Osteoblast (primary cell): ENCODE results near the gene SEPHS1. TPM values are rescaled to one million over a fixed set of nuclear protein-coding genes. Genes with fewer than 3 reads are reported as not detected.

ENCODE experiments used
- DNase-seq: peaks from one replicate; pipeline ENCODE4 v3.0.0; 2011; ENCODE audit warnings: low spot score, mixed read lengths; ENCODE audit not compliant: insufficient read length; ENCODE audit errors: missing footprints
- H2AFZ ChIP-seq: 2 replicates; pipeline ENCODE4 v1.6.0; 2011; ENCODE audit warnings: mild to moderate bottlenecking, low read length
- H3K27ac ChIP-seq: 2 replicates; pipeline ENCODE4 v1.5.1; 2011; ENCODE audit warnings: mild to moderate bottlenecking, low read depth, low read length, moderate library complexity
- H3K27me3 ChIP-seq: 2 replicates; pipeline ENCODE4 v1.6.0; 2012; ENCODE audit warnings: mild to moderate bottlenecking, control low read depth, inconsistent platforms, low read length, moderate library complexity; ENCODE audit not compliant: insufficient read depth
- H3K36me3 ChIP-seq: 2 replicates; pipeline ENCODE4 v1.5.1; 2011; ENCODE audit warnings: mild to moderate bottlenecking, low read length, control low read depth, moderate library complexity; ENCODE audit not compliant: insufficient read depth
- H3K4me1 ChIP-seq: 2 replicates; pipeline ENCODE4 v1.5.1; 2011; ENCODE audit warnings: mild to moderate bottlenecking, low read length, control low read depth, moderate library complexity; ENCODE audit not compliant: insufficient read depth
- H3K4me2 ChIP-seq: 2 replicates; pipeline ENCODE4 v1.6.0; 2011; ENCODE audit warnings: mild to moderate bottlenecking, low read length; ENCODE audit not compliant: insufficient read depth
- H3K4me3 ChIP-seq: fragments of 200-600 bp; sonication (generic); 3 replicates; pipeline ENCODE4 v1.5.1; 2012; ENCODE audit warnings: mild to moderate bottlenecking, low read length, inconsistent platforms; ENCODE audit not compliant: insufficient read depth
- H3K79me2 ChIP-seq: 2 replicates; pipeline ENCODE4 v1.6.0; 2012; ENCODE audit warnings: mild to moderate bottlenecking, low read length, control low read depth, inconsistent platforms; ENCODE audit not compliant: insufficient read depth
- H3K9me3 ChIP-seq: 2 replicates; pipeline ENCODE4 v1.5.1; 2011; ENCODE audit warnings: low read depth, low read length, control low read depth
- H4K20me1 ChIP-seq: 2 replicates; pipeline ENCODE4 v1.6.0; 2012; ENCODE audit warnings: mild to moderate bottlenecking, low read length, control low read depth; ENCODE audit not compliant: insufficient read depth
- CTCF ChIP-seq: IDR thresholded peaks from 2 replicates; pipeline ENCODE4 v1.5.1; 2011; ENCODE audit warnings: mild to moderate bottlenecking, low read depth, low read length, moderate library complexity; ENCODE audit errors: extremely low read depth
- total RNA-seq: library from RNA; depleted of rRNA; stranded (reverse); fragments of >200 nt; gene quantifications from 2 replicates; pipeline ENCODE4 v1.2.3, GENCODE V29; 2012

The SEPHS1 gene
- total RNA-seq, 1 donor = 31.1 TPM

- no peak overlapping the region for H3K4me3 ChIP-seq
- no peaks in the 10 kb centered on the region for H3K79me2 ChIP-seq
- H3K9me3 ChIP-seq = no peaks in the 10 kb centered on the region
- H4K20me1 ChIP-seq = no peaks in the 10 kb centered on the region
- H2AFZ ChIP-seq = no peak overlapping the region
- no peak for TF ChIP-seq CTCF
- no peak overlapping the region for H3K27ac ChIP-seq
- H3K4me2 ChIP-seq = no peak overlapping the region
- peaks cover 14% of the 10 kb centered on the region for H3K27me3 ChIP-seq
- peaks cover 14% of the 10 kb centered on the region for H3K4me1 ChIP-seq
- H3K36me3 ChIP-seq = no peaks in the 10 kb centered on the region
- no peak for DNase-seq
Observed at GRCh38 chr10:13268310-13268709, 79.8 kb downstream of the SEPHS1 start.

Other genes starting within 250 kb of the SEPHS1 start
- 132 and 140 TPM in 2 replicates for gene OPTN, start 248.1 kb downstream of the SEPHS1 start, total RNA-seq
- gene MCM10, start 186.7 kb downstream of the SEPHS1 start, total RNA-seq = 1.4 and 2.4 TPM in 2 replicates
- not detected in 2 replicates for gene UCMA, start 113.9 kb downstream of the SEPHS1 start, total RNA-seq
- gene PHYH, start 48.2 kb downstream of the SEPHS1 start, total RNA-seq = 28.6 and 38.9 TPM in 2 replicates
- 9.0 and 10.6 TPM in 2 replicates for gene BEND7, start 180.7 kb upstream of the SEPHS1 start, total RNA-seq
- gene PRPF18, start 238.7 kb upstream of the SEPHS1 start, total RNA-seq = 30.1 and 39.8 TPM in 2 replicates